Measurements from ENCODE around the gene INHA.

Gene INHA

GRCh38 chr2:219540784-219541504 is 31.2 kb upstream of the INHA start:
- no peak for DNase-seq (ENCODE audit: low read depth)

DNA sequence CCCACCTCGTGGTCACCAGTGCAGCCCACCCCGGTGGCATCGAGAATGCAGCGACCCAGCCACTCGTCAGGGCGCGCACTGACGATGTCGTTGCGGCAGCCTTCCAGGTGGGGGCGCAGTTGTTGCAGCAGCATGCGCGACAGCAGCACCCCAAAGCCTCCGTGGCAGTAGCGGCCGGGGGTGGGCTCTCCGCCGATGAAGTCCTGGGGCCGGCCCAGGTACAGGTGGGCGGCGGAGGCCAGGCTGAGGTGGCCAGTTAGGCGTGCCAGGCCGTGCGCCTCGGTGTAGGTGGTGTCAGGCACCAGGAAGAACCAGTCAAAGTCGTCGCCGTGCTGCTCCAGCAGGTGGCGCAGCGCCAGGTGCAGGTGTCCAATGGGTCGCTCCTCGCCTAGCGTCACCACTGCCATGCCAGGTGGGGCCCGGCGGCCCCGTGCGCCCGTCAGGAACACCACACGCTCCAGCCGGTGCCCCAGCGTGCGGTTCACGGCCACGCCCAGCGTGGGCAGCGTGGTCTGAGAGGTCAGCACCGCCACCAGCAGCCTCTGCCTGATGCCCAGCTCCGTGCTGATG is 30.4 kb upstream of the INHA start:
- DNase-seq (ENCODE audit: low read depth), result no peak

DNA sequence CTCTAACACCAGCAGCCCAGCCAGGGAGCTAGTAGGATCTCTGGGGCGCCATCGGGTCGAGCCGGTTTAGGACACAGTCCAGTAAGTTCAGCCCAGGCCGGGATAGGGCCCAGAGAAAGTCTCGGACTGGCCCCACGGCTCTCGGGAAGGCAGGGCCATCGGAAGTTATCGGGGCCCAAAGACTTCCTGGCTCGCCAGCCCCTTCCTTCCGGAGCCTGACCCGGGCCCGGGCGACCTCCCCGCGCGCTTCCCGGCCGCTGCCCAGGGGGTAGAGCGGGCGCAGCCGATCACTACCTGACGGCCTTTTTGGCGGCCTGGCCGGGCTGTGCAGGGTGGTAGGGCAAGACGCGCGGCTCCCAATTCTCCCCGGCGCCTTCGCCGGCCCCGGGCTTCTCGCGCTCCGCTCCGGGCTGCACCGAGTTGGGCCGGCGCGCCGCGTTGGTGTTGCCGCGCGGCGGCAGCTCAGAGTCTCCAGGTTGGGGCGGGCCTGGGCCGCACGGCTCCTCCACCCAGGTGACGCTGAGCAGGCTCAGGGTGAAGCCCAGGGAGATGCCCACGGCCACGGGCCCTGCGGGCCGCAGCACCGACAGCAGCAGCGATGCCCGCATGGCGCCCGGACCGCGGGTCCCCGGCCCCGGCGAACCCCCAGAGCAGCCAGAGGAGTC is 29.0 kb upstream of the INHA start:
- DNase-seq (ENCODE audit: low read depth), result no peak

- peak; percentile 83 for DNase-seq (ENCODE audit: low read depth)
Observed at GRCh38 chr2:219543596-219544358, 28.3 kb upstream of the INHA start, which contains the start of the genes CHPF and TMEM198. CHPF (minus strand) TSS chr2:219543809; CDS start chr2:219543538, 271 bp downstream. TMEM198 (plus strand) TSS chr2:219544028; CDS start chr2:219544728, 700 bp downstream.

GRCh38 chr2:219544567-219544966 is 27.5 kb upstream of the INHA start:
- DNase-seq (ENCODE audit: low read depth), result no peak

DNA sequence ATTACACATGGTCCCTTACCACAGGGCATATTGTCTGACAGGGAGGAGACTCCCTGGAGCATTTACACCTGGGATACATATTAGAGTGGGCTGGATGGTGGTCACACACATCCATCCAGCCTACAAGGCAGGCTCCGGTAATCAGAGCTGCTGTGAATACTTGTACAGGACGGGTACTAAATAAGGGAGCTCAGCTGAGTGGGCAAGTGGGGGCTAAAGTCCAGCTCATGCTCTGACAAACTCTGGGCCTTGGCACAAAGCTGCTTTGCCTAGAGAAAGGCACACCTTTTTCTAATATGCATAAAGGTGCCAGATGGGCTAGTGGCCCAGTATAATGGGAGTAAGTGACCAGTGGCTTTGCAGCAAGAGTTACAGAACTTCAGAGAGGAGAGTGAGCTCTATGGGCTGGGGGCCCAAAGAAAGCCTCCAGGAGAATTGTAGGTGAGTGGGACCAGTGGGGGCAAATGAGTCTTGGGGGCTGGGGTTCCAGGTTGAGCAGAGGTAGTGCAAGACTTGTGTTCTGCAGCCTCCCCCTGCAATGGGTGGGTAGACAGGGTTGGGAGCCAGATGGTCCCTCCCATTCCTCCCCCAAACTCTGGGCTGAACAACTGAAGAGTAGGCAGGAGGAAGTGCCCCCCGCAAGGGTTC is 26.7 kb upstream of the INHA start:
- no peak for DNase-seq (ENCODE audit: low read depth)

- no peak for DNase-seq (ENCODE audit: low read depth)
Observed at GRCh38 chr2:219545943-219546352, 26.2 kb upstream of the INHA start.

GRCh38 chr2:219547621-219548020 is 24.5 kb upstream of the INHA start:
- no peak for DNase-seq (ENCODE audit: low read depth)

- DNase-seq (ENCODE audit: low read depth), result no peak
Observed at GRCh38 chr2:219548990-219549389, 23.1 kb upstream of the INHA start.

DNA sequence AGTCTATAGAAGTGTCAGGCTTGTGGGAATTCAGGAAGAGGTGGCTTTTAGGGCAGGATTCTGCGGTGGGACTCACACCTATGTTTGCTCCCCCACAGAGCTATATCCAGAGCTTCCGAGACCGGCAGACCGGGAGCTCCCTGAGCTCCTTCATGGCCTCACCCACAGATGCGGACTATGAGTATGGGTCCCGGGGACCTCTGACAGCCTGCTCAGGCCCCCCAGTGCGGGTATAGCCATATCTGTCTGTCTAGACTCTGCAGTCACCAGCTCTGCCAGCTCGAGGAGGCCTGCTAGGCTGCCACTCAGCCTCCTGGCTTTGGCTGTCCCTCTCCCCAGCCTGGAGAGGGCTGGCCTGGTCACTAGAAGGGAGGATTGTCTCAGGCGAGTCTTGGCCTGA is 22.5 kb upstream of the INHA start:
- DNase-seq (ENCODE audit: low read depth), result no peak

- DNase-seq (ENCODE audit: low read depth), result no peak
Observed at GRCh38 chr2:219551441-219552381, 20.4 kb upstream of the INHA start.

DNA sequence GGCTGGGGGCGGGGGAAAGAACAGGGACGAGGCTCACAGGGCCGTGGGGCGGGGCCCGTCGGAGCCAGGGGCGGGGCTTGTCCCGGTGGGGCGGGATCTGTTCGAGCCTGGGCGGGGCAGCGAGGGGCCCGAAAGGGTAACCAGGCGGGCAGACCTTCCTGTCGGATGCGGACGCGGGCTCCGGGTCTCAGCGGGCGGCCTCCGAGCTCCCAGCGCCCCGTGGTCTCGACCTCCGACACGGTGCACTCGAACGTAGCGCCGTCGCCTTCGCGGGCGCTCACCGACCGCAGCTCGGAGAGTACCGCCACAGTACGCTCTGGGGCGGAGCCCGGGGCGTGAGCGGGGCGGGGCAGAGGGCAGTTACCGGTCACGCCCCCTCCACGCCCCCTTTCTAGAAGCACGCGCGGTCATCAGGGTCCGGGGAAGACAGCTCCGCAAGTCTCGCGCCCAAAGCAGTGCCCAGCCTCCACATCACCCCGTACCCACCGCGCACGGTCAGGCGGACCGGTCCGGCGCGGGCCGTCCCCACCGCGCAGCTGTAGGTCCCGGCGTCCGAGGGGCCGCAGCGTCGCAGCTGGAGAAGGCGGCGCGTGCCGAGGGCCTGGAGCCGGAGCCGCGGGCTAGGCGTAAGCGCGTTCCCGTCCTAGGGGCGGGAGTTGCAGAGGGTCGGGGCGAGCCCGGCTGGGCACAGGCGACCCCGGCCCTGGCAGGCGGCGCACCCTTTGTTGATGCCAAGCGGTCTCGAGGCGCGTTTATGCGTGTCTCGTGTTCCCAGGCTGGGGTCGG is 19.5 kb upstream of the INHA start:
- no peak for DNase-seq (ENCODE audit: low read depth)

DNA sequence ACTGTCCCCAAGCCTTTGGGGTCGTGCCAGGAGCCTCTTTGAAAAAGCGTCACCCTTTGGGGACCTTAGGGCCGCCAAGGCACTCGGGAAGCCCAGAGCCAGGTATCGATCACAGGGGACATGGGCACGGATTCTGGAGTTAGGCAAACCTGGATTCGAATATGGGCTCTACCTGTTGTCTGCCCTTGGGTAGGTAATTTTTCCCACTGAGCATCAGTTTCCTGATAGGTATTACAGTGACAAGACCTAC is 19.0 kb upstream of the INHA start:
- no peak for DNase-seq (ENCODE audit: low read depth)

- DNase-seq (ENCODE audit: low read depth), result no peak
Observed at GRCh38 chr2:219553463-219553963, 18.6 kb upstream of the INHA start.

DNA sequence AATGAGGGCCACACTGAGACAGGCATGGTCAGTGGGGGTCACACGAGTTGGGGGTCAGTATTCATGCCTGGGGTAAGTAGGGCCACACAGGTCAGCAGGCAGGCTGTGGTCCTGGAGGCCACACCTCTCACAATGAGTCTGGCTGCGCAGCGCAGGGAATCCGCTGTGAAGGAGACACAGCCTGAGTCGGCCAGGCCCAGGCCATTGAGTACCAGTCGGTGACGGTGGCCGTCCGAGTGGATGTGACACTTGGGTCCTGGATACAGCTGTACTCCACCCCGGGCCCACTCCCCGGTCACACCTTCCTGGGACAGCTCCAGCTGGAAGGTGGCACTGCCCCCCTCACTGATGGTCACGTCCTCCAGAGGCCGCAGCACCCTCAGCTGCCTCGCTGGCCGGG is 17.8 kb upstream of the INHA start:
- no peak for DNase-seq (ENCODE audit: low read depth)

DNA sequence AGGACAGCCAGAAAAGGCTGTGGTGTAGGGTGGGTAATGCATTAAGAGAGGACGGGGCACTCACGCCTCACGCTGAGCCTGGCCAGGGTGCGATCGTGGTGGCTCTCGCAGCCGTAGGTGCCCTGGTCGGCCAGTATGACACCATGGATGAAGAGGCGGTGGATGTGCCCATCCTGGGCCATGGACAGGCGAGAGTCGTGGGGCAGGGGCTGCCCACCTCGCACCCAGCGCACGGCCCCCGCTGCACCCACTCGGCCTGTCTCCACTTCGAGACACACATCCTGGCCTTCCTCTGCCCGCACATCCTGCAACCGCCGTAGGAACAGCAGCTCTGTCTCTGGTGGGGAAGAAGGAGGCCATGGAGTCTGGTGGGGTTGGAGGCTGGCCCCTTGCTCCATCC is 16.2 kb upstream of the INHA start:
- no peak for DNase-seq (ENCODE audit: low read depth)

DNA sequence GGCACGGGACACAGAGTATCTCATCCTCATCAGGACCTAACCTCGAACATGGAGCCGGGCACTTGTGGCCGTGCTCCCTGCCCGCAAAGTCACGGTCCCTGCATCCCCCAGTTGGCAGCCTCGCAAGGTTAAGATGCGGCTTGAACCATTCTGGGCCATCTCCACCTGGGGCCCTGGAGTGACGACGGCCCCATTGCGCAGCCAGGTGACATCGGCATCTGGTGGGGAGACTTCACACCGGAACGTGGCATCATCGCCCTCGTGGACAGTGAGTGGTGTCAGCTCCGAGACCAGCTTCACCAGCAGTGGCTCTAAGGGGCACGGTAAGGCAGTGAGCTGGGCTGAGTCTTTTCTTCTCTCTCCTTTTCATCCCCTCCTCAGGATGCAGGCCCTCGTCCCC is 15.7 kb upstream of the INHA start:
- no peak for DNase-seq (ENCODE audit: low read depth)

DNA sequence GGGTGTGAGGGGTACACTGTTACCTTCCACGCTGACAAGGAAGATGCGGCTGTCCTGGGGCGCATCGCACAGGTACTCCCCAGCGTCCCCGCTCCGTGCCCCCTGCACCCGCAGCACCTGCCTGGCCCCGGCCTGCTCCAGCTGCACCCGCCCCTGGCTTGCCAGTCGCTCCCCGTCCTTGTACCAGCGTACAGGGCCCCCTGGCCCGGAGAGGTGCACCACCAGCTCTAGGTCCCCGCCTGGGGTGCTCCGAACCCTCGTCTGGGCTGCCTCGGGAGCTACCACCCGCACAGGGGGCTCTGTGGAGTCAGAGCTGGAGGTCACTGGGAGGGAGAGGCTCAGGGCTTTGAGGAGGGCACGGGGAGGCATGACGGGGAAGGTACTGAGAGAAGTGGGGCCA is 14.8 kb upstream of the INHA start:
- DNase-seq (ENCODE audit: low read depth), result no peak

GRCh38 chr2:219557791-219558785 is 14.0 kb upstream of the INHA start:
- no peak for DNase-seq (ENCODE audit: low read depth)

Measured in non-pigmented ciliary epithelial cell (primary cell).